SK-N-SH (cell line): ENCODE data around the gene ADCY7. TPM values are rescaled to one million over a fixed set of nuclear protein-coding genes. Genes with fewer than 3 reads are reported as not detected.

Source experiments
- CTCF ChIA-PET: fragments of 300-600, 350-600 bp; formaldehyde crosslinking; extraction: SDS; loops from one replicate; lab custom pipeline; 2021; lab: Yijun Ruan, JAX
- POLR2A ChIA-PET: fragments of 350-600 bp; sonication (Branson Sonifier 250); formaldehyde crosslinking; extraction: SDS; loops from one replicate; lab custom pipeline; 2020; ENCODE audit warnings: antibody characterized with exemption, inconsistent platforms; lab: Yijun Ruan, JAX
- DNase-seq: peaks from one replicate; pipeline ENCODE4 v3.0.0; 2012
- H2AFZ ChIP-seq: fragments of 200-600 bp; sonication (generic); 2 replicates; pipeline ENCODE4 v1.8.1; 2016; ENCODE audit warnings: antibody characterized with exemption, mild to moderate bottlenecking, low read depth
- H3F3A ChIP-seq: fragments of 200-600 bp; sonication (generic); replicated peaks from 2 replicates; pipeline ENCODE3; 2016; ENCODE audit warnings: antibody characterized with exemption, mild to moderate bottlenecking; ENCODE audit not compliant: insufficient read depth
- H3K27ac ChIP-seq, 2 experiments: fragments of 200-500 bp in 1 of 2; fragments of 200-600 bp in 1 of 2; sonication (Bioruptor generic) in 1 of 2; sonication (generic), shearing (Covaris generic) in 1 of 2; 2 replicates each; pipeline versions ENCODE4 v1.5.1 to v1.6.1; 2014 to 2016; ENCODE audit warnings: low read depth in 2 of 2, inconsistent platforms in 1 of 2, low read length in 1 of 2, mild to moderate bottlenecking in 1 of 2, mixed read lengths in 1 of 2
- H3K27me3 ChIP-seq: fragments of 200-600 bp; sonication (generic), shearing (Covaris generic); 2 replicates; pipeline ENCODE4 v1.6.1; 2016; ENCODE audit warnings: mixed run types; ENCODE audit not compliant: insufficient read depth
- H3K36me3 ChIP-seq, 2 experiments: fragments of 200-500 bp in 1 of 2; fragments of 200-600 bp in 1 of 2; sonication (Bioruptor generic) in 1 of 2; sonication (generic) in 1 of 2; replicated peaks in 1 of 2; 2 replicates each; pipeline versions ENCODE3 to v1.5.1; 2014 to 2016; ENCODE audit warnings: low read length in 1 of 2, mild to moderate bottlenecking in 1 of 2; ENCODE audit not compliant: insufficient read depth in 2 of 2, control insufficient read depth in 1 of 2
- H3K4me1 ChIP-seq, 2 experiments: fragments of 200-500 bp in 1 of 2; fragments of 200-600 bp in 1 of 2; sonication (Bioruptor generic) in 1 of 2; sonication (generic), shearing (Covaris generic) in 1 of 2; 2 replicates each; pipeline versions ENCODE4 v1.5.1 to v1.6.1; 2014 to 2016; ENCODE audit warnings: low read depth in 1 of 2, low read length in 1 of 2, mixed run types in 1 of 2; ENCODE audit not compliant: insufficient read depth in 2 of 2, control insufficient read depth in 1 of 2
- H3K4me2 ChIP-seq: fragments of 200-600 bp; sonication (generic), shearing (Covaris generic); 2 replicates; pipeline ENCODE4 v1.6.1; 2017; ENCODE audit warnings: mixed run types
- H3K4me3 ChIP-seq, 2 experiments: fragments of 200-500 bp in 1 of 2; fragments of 200-600 bp in 1 of 2; sonication (Bioruptor generic) in 1 of 2; sonication (generic), shearing (Covaris generic) in 1 of 2; 2 replicates each; pipeline versions ENCODE4 v1.5.1 to v1.8.1; 2014 to 2016; ENCODE audit warnings: low read depth in 2 of 2, inconsistent platforms in 1 of 2, low read length in 1 of 2, mild to moderate bottlenecking in 1 of 2, mixed read lengths in 1 of 2, moderate library complexity in 1 of 2
- H3K79me2 ChIP-seq: fragments of 200-600 bp; sonication (generic); 2 replicates; pipeline ENCODE4 v1.8.1; 2017; ENCODE audit warnings: mild to moderate bottlenecking; ENCODE audit not compliant: insufficient read depth
- H3K9ac ChIP-seq: fragments of 200-600 bp; sonication (generic); 2 replicates; pipeline ENCODE4 v1.6.1; 2017; ENCODE audit warnings: mixed run types
- H3K9me2 ChIP-seq: fragments of 200-600 bp; sonication (generic); 2 replicates; pipeline ENCODE4 v1.6.1; 2017; ENCODE audit warnings: mixed run types
- H3K9me3 ChIP-seq: fragments of 200-600 bp; sonication (generic); 2 replicates; pipeline ENCODE4 v1.6.1; 2017; ENCODE audit warnings: mixed run types, mild to moderate bottlenecking, moderate library complexity
- H4K20me1 ChIP-seq: fragments of 200-600 bp; sonication (generic); 2 replicates; pipeline ENCODE4 v1.6.1; 2017; ENCODE audit warnings: mild to moderate bottlenecking, mixed run types; ENCODE audit not compliant: insufficient read depth
- GABPA ChIP-seq: IDR thresholded peaks from 2 replicates; pipeline ENCODE4 v1.4.0; 2012; ENCODE audit warnings: low read depth, mild to moderate bottlenecking
- NFIC ChIP-seq: IDR thresholded peaks from 2 replicates; pipeline ENCODE4 v1.4.0; 2012; ENCODE audit warnings: borderline replicate concordance
- RFX5 ChIP-seq: IDR thresholded peaks from 2 replicates; pipeline ENCODE4 v1.6.1; 2012; ENCODE audit warnings: mild to moderate bottlenecking, improper control_type of control experiment, low read length
- SIN3A ChIP-seq: IDR thresholded peaks from 2 replicates; pipeline ENCODE4 v1.6.1; 2012; ENCODE audit warnings: low read depth, mild to moderate bottlenecking, low read length, moderate library complexity, borderline replicate concordance
- YY1 ChIP-seq: IDR thresholded peaks from 2 replicates; pipeline ENCODE4 v1.4.0; 2012; ENCODE audit warnings: low read depth, mild to moderate bottlenecking
- WGBS: methylation state at CpG from one replicate; pipeline ENCODE4 v1.1.6; 2017; ENCODE audit warnings: low lambda C conversion rate; 5-methylcytosine and 5-hydroxymethylcytosine counted together
- polyA plus RNA-seq, 3 experiments: library from polyadenylated mRNA; depleted of rRNA; stranded (reverse); fragments of >200 nt; gene quantifications; 2 replicates each; pipeline ENCODE4 v1.2.3, GENCODE V29; 2012
- TF ChIP-seq, protein P1 (sequence below): IDR thresholded peaks from 2 replicates; pipeline ENCODE4 v1.6.1; 2012; ENCODE audit warnings: mild to moderate bottlenecking, low read depth, low read length, moderate library complexity
- TF ChIP-seq, protein P2 (sequence below): IDR thresholded peaks from 2 replicates; pipeline ENCODE4; 2012
- TF ChIP-seq, protein P3 (sequence below): fragments of 200-600 bp; sonication (generic); IDR thresholded peaks from 2 replicates; pipeline ENCODE4 v1.6.1; 2017; ENCODE audit warnings: antibody characterized with exemption, mild to moderate bottlenecking, moderate library complexity

ADCY7 gene
- polyA plus RNA-seq, 1 of the 3 experiments (the other 2 are of a cell fraction): 14.3 TPM

DNA sequence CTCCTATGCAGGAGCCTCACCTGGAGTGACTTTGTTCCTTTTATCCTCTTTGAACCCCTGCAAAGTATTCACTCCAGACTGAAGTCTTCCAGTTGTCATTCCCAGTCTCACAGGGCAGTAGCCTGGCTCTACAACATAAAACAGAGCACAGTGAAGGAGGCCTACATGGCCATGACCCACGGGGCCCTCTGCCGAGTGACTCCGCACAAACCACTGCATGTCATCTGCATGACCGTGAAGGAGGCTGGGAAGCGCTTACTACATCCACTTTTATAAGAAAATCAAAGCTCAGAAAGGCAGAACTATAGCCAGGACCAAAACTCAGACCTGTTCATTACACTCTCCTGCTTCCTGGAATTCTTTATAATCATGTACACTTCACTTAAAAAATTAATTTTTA, 59.9 kb downstream of the ADCY7 start:
- POLR2A ChIA-PET: no interaction called here
- TF ChIP-seq YY1 (no peak), NFIC (no peak), GABPA (no peak), RFX5 (no peak)
- TF ChIP-seq, protein P1, sequence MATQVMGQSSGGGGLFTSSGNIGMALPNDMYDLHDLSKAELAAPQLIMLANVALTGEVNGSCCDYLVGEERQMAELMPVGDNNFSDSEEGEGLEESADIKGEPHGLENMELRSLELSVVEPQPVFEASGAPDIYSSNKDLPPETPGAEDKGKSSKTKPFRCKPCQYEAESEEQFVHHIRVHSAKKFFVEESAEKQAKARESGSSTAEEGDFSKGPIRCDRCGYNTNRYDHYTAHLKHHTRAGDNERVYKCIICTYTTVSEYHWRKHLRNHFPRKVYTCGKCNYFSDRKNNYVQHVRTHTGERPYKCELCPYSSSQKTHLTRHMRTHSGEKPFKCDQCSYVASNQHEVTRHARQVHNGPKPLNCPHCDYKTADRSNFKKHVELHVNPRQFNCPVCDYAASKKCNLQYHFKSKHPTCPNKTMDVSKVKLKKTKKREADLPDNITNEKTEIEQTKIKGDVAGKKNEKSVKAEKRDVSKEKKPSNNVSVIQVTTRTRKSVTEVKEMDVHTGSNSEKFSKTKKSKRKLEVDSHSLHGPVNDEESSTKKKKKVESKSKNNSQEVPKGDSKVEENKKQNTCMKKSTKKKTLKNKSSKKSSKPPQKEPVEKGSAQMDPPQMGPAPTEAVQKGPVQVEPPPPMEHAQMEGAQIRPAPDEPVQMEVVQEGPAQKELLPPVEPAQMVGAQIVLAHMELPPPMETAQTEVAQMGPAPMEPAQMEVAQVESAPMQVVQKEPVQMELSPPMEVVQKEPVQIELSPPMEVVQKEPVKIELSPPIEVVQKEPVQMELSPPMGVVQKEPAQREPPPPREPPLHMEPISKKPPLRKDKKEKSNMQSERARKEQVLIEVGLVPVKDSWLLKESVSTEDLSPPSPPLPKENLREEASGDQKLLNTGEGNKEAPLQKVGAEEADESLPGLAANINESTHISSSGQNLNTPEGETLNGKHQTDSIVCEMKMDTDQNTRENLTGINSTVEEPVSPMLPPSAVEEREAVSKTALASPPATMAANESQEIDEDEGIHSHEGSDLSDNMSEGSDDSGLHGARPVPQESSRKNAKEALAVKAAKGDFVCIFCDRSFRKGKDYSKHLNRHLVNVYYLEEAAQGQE: no peak
- TF ChIP-seq, protein P2, sequence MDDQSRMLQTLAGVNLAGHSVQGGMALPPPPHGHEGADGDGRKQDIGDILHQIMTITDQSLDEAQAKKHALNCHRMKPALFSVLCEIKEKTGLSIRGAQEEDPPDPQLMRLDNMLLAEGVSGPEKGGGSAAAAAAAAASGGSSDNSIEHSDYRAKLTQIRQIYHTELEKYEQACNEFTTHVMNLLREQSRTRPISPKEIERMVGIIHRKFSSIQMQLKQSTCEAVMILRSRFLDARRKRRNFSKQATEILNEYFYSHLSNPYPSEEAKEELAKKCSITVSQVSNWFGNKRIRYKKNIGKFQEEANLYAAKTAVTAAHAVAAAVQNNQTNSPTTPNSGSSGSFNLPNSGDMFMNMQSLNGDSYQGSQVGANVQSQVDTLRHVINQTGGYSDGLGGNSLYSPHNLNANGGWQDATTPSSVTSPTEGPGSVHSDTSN: no peak
- H3K9ac ChIP-seq: no peak overlapping the region
- no peaks in the 10 kb centered on the region for H3K27me3 ChIP-seq
- no peaks in the 10 kb centered on the region for H3K9me3 ChIP-seq
- CTCF ChIA-PET: interaction anchor here (1.0 to 4.5 kb wide), 10 partner anchors 10 to 339 kb away, joined by 3 to 34 read pairs (median 4); no protein-coding TSS in a partner anchor
- H3K4me1 ChIP-seq: peaks cover 0 to 3% of the 10 kb centered on the region in 2 experiments; a peak in 2 of 4 replicates
- no peaks in the 10 kb centered on the region for H3K9me2 ChIP-seq
- no peaks in the 10 kb centered on the region; the same call in 1 of the 2 replicates for H3K79me2 ChIP-seq
- H3F3A ChIP-seq: peaks cover 8% of the 10 kb centered on the region
- H4K20me1 ChIP-seq: no peaks in the 10 kb centered on the region
- no peak overlapping the region for H2AFZ ChIP-seq
- 100% methylated on average over 5 of the region's 5 CpGs for WGBS
- peaks cover 64 to 82% of the 10 kb centered on the region in 2 experiments for H3K36me3 ChIP-seq
- H3K27ac ChIP-seq: no peak overlapping the region
- no peak overlapping the region for H3K4me3 ChIP-seq
- DNase-seq: no peak
- H3K4me2 ChIP-seq: no peak overlapping the region

DNA sequence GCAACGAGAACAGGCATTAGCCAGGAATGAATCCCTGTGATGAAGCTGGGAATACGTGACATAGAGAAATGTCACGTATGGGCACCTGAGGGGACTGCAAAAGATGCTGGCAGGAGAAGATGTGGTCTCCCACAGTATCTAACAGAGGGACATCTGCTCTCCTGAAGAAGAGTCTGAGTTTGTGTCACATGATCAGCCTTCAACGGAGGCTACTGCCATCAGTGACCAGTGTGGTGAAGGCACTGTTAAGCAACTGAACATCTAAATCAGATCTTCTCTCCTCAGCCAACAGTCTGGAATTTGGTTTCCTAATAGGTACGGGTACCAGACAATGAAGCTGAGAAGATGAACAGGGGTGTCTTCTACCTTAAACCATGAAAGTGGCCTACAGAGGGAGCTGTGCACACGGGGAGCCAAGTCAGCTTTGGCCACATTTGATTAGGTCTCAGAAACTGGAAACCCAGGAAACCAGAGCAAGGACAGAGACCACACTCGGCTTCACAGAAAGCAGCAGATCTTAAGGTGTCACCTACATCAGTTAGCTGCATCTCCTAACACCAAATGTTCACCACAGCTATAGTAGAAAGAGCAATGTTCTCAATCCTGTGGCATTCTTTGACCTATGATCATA, 60.6 kb downstream of the ADCY7 start:
- H3K9me3 ChIP-seq: no peaks in the 10 kb centered on the region
- TF ChIP-seq SIN3A: no peak
- TF ChIP-seq, protein P3, sequence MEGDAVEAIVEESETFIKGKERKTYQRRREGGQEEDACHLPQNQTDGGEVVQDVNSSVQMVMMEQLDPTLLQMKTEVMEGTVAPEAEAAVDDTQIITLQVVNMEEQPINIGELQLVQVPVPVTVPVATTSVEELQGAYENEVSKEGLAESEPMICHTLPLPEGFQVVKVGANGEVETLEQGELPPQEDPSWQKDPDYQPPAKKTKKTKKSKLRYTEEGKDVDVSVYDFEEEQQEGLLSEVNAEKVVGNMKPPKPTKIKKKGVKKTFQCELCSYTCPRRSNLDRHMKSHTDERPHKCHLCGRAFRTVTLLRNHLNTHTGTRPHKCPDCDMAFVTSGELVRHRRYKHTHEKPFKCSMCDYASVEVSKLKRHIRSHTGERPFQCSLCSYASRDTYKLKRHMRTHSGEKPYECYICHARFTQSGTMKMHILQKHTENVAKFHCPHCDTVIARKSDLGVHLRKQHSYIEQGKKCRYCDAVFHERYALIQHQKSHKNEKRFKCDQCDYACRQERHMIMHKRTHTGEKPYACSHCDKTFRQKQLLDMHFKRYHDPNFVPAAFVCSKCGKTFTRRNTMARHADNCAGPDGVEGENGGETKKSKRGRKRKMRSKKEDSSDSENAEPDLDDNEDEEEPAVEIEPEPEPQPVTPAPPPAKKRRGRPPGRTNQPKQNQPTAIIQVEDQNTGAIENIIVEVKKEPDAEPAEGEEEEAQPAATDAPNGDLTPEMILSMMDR: peak; percentile 50
- H3K9me2 ChIP-seq: no peaks in the 10 kb centered on the region
- no peak overlapping the region for H3K9ac ChIP-seq
- ChIA-PET POLR2A (no interaction called here), CTCF (interaction anchor here (0.8 to 4.5 kb wide), 16 partner anchors 11 to 341 kb away, joined by 3 to 34 read pairs (median 4); no protein-coding TSS in a partner anchor)
- H3K27me3 ChIP-seq: no peaks in the 10 kb centered on the region
- no peak for DNase-seq
- H3K79me2 ChIP-seq: peaks cover 3% of the 10 kb centered on the region
- H3K27ac ChIP-seq: no peak overlapping the region; a peak in 1 of 4 replicates
- peaks cover 0 to 3% of the 10 kb centered on the region in 2 experiments; a peak in 2 of 4 replicates for H3K4me1 ChIP-seq
- no peak overlapping the region; a peak in 1 of 4 replicates for H3K4me3 ChIP-seq
- no peak overlapping the region for H2AFZ ChIP-seq
- H4K20me1 ChIP-seq: no peaks in the 10 kb centered on the region
- H3K36me3 ChIP-seq: peaks cover 66 to 80% of the 10 kb centered on the region in 2 experiments
- H3F3A ChIP-seq: peaks cover 8% of the 10 kb centered on the region
- 88% methylated on average over 6 of the region's 7 CpGs for WGBS
- no peak overlapping the region for H3K4me2 ChIP-seq
